Right renal cortex interstitium (tissue), 3 donors: ENCODE results near the gene ZNF135. TPM values are rescaled to one million over a fixed set of nuclear protein-coding genes. Genes with fewer than 3 reads are reported as not detected.
A peak's percentile ranks its signal among the peaks of the same experiment; 100 is the strongest.

Source experiments
- DNase-seq, 3 donors: peaks; one replicate each; pipeline ENCODE4 v3.0.0-alpha.2; 2013; ENCODE audit warnings: low read depth in 3 of 3, low spot score in 2 of 3
- polyA plus RNA-seq, 3 donors: library from polyadenylated mRNA; unstranded; fragments of 120-200 nt; gene quantifications; one replicate each; pipeline ENCODE4 v1.2.1, GENCODE V29; 2013; ENCODE audit not compliant: insufficient read length in 3 of 3

ZNF135 gene
- polyA plus RNA-seq, 3 donors = 20.0 to 24.0 (median 23.8) TPM

DNA sequence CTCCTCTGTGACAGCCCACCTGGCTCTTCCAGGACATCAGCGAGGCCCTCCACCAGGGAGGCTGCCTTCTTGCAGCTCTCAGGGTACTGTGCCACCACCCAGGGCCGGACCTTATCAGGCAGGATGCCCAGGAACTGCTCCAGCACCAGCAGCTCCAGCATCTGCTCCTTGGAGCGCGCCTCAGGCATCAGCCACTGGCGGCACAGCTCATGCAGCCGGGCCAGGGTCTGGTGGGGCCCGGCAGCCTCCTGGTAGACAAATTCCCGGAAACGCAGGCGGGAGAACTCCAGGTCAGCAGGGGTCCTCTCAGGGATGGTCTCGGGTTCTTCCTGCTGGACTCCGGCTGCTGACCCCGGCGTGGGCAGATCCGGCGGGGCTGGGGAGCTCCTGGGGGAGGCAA lies 30.8 kb downstream of the ZNF135 start:
- DNase-seq = no peak

DNA sequence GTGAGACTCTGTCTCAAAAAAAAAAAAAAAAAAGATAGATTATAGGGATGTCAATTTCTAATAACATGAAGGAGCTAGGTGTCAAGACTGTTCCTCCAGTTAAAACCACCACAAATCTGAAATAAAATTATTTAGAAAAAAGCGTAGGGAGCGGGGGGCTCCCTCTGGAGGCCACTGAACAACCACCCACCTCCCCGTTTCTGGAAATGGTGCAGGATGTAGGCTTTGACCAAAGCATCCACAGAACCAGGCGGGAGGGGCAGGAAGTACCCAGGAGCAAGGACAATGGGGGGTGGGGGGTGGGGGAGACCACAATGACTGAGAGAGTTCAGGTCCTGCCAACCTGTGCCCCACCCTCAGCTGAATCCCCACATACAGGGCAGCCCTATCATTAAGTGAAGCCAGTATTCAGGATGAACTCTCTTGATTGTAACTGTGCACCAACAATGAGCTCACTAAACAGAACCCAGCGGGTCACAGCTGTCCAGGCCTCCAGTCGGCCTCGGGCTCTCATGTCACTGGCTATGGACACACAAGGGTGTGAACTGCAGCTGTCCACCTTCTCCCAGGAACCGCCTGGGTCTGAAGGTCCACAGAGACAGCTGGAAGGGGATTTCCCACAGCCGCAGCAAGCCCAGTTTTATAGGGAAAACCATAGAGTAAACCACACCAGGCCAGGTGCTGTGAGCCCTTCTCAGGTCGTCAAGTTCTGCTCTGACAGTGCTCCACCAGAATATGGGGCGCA lies 32.3 kb downstream of the ZNF135 start:
- DNase-seq = no peak

DNA sequence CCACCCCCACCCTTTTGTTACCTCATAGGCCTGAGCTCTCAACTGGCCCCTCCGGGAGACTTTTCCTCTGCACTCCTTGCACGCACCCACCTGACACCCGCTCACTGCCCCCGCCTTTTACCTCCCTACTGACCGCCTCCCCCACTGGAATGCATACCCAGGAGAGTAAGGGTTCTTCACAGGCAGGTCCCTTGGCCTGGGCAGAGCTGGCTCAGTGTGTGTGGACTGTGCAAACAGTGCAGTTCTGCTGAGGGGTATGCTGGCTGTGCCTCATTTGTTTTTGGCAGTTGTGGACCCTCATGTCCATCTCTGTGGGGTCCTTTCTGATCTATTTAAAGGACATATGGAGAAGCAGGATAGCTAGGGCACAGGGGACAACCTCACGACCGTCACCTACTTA lies 34.0 kb downstream of the ZNF135 start:
- DNase-seq = no peak

DNA sequence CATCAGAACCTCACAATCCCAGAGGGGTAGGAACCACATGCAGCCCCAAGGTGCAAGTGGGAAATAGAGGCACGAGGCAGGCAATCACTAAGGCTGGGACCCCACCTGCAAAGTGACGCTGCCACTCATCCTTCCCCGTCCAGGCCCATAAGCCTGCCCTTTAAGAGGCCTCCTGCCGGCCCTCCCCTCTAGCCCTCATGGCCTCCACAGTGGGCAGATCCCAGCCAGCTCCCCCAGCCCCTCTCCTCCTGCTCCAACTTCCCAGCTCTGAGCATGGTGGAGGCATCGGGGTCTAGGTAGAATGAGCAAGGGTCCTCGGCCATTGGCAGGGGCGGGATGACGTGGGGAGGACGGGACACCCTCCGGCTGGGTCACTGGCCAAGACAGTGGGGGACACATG lies 36.2 kb downstream of the ZNF135 start:
- DNase-seq = no peak

DNA sequence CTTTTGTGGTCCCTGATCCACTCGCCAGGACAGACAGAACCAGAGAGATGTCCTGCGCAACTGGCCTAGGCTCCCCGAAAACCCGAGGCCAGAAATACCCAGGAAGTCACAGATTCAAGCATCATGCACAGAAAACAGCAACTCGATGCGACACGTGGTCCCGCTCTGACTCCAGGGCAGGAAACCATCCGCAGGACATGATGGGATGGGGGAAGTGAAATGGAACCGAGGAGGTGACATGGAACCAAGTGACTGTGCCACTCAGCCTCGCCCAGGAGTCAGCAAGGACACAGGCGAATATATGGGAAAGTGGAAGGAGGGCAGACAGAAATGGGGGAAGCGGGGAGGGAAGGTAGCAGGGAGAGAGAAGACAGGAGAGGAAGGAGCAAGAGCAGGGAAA lies 37.8 kb downstream of the ZNF135 start:
- no peak for DNase-seq

DNA sequence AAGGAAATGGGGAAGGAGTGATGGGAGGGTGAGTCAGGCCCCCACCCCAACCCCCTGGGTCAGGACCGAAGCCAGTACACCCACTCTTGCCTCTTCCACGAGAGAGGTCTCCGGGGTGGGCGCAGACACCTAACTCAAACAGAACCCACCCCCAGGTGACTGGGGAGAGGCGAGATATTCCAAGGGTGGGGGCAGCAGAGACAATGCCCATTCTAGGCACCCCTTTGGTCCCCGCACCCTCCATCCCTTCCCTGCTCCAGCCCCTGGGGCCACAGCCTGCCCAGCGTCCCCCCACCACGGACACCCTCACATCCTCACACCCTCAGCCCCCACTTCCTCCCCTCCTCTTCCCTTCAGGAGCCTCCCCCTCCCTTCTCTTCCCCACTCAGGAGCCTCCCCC lies 38.3 kb downstream of the ZNF135 start:
- no peak for DNase-seq

DNA sequence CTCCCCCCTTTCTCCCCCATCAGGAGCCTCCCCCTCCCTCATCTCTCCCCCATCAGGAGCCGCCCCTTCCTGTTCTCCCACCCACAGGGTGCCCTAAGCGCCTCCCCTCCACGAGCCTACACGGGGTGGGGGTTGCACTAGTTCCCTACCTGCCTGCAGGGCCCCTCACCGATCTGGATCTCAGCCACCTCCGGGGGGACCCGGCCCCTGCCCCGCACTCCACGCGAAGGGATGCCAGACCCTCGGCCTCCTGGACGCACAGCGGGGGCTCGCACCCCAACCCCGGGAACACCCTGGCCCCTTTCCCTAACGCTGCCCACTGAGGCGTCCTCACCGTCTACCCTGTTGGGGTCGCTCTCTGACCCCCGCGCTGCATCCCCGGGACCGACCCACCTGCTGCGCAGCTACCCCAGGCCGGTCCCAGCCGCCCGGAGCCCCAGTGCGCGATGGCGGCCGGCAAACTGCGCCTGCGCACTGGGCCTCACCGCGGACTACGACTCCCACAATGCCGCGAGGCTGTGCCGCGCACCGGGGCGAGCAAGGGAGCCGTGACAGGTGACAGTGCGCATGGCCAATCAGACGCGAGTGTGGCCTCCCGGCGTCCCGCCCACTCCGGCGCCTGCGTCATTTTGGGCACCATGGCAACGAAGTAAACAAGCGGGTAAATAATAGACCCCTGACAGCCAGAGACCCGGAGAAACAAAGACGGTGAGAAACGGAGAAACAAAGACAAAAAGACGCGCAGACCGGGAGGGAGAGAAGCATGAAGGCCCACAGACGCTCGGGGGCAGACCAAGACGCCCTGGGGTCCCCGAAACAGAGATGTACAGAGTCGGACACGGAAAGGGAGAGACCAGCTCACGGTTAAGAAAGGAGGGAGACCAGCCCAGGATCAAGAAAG lies 38.9 kb downstream of the ZNF135 start, which contains the start of gene ZSCAN18:
Gene ZSCAN18 (minus strand): TSS at position 451 of the 901 bp plus-strand sequence. CDS start 7,964 bp downstream, outside the sequence.
- DNase-seq = peak; percentile 97 to 99 (median 97)

DNA sequence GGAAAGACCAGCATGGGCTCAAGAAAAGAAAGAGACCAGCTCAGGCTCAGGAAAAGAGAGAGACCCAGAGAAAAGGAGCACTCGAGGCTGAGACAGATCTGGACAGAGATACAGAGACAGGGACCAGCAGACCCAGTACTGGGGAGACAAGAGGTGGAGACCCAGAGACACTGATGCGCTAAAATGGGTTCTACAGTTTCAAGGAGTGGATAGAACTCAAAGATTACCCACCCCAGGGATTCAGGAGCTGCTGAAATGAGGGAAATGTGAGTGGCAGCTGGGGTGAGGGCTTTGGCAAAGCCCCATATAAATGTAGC lies 39.6 kb downstream of the ZNF135 start:
- DNase-seq = no peak

DNA sequence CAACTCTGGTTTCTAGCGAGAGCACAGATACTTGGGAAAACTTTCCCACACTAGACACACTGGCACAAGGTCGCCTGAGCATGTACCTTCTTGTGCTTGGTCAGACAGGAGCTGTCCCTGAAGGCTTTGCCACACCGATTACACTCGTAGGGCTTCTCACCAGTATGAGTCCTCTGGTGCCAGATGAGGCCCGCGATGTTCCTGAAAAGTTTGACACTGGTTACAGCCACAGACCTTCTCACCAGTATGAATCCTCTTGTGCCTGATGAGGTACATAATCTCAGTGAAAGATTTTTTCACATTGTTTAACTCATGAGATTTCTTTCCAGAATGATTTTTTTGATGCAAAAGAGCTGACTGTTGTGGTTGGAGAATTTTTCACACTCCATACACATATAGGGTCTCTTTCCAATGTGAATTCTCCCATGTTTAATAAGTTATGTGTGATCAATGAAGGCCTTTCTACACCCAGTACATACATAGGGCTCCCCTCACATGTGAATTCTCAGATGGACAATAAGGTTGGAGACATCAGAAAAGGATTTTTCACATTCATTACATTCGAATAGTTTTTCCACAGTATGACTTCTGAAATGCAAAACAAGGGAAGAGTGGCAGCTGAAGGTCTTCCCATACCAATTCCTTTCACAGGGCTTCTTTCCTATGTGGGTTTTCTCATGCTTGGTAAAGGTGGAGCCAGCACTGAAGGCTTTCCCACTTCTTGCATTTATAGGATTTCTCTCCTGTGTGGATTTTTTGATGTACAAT lies 48.9 kb downstream of the ZNF135 start:
- no peak for DNase-seq

DNA sequence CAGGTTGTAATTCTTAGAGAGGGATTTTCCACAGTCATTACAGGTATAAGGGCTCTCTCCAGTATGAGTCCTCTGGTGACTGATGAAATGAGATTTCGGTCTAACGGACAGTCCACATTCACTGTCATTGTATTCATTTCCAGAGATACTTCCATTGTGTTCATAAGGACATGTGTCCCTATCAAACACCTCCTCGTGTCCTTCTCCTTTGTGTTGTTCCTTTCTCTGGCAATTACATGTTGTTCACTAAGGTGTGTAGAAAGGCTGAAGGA lies 49.4 kb downstream of the ZNF135 start:
- no peak for DNase-seq

DNA sequence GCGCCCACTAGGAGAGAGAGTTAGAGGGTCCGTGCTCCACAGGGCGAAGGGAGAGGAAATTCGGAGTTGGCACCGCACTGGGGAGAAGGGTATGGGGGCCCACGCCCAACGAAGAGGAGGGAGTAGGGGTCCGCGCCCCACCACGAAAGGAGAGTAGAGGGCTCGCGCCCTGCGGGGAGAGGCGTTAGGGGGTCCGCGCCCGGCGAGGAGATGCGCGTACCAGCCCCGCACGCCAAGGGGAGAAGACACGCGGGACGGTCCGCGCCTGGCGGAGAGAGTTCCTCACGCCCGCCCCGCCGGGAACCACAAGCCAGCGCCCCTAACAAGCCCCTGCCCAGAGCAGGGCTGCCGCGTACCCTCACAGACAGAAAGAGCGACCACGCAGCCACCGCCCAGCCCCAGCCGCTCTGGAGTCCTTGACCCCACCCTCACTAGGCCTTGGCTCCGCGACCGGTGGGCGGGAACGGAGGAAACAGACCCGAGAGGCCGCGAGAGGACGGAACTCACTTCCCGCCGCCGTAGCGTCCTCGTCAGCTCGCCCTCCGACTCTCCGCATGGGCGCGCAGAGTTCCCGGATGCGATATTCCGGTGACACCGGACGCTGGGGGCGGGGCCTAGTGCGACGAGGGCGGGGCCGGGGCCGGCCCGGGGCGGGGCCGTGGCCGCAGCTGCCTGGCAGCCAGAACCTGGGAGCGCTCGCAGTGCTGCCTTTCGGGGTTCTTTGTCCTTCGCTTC lies 58.9 kb downstream of the ZNF135 start:
- peak in 2 of 3 donors; percentile 23 to 61 for DNase-seq

DNA sequence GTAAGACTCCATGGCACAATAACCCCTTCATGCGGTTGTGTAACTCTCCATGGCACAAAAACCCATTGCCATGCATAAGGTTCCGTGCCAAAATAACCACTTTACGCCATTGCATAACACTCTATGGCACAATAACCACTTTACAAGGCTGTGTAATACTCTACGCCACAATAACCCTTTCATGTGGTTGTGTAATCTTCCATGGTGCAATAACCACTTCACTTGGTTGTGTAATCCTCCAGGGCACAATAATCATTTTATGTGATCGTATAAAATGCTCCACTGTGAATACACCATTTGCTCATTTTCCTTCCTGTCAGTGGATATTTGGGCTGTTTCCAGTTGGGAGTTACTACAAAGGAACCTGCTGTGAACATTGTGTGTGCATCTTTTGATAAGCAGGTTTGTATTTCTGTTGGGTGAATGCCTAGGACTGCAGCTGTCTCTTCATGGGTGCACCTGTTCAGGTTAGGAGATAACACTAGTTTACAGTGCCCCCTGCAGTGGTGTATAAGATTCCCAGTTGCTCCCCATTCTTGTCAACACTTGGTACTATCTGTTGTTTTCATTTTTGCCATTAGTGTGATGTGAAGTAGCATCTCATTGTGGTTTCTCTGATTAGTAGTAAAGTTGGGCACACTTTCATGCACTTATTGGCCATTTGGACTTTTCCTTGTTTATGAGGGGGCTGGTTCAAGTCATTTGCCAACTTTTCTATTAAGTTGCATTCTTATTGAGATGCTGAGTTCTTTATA lies 60.1 kb downstream of the ZNF135 start:
- no peak for DNase-seq

Other genes starting within 250 kb of the ZNF135 start
- gene ZNF552, start 244.4 kb upstream of the ZNF135 start, polyA plus RNA-seq = 10 to 100 TPM; 16.1 to 18.2 (median 17.3) TPM
- 10 to 100 TPM; 14.0 to 15.1 (median 14.0) TPM for gene ZNF587B, start 229.0 kb upstream of the ZNF135 start, polyA plus RNA-seq
- gene ZNF587, start 209.4 kb upstream of the ZNF135 start, polyA plus RNA-seq = 10 to 100 TPM; 18.4 to 24.2 (median 22.7) TPM
- gene ZNF814, start 170.2 kb upstream of the ZNF135 start, polyA plus RNA-seq = 10 to 100 TPM; 52.9 to 54.8 (median 53.1) TPM
- 10 to 100 TPM; 20.3 to 29.4 (median 23.3) TPM for gene ZNF417, start 142.7 kb upstream of the ZNF135 start, polyA plus RNA-seq
- gene ZNF418, start 123.9 kb upstream of the ZNF135 start, polyA plus RNA-seq = 10 to 100 TPM; 18.7 to 24.2 (median 22.6) TPM
- 10 to 100 TPM in 1 of 3 donors, 1 to 10 TPM in 2; 8.7 to 10.8 (median 9.7) TPM for gene ZNF256, start 111.6 kb upstream of the ZNF135 start, polyA plus RNA-seq
- 1 to 10 TPM; 1.5 to 2.1 (median 1.6) TPM for gene C19orf18, start 84.7 kb upstream of the ZNF135 start, polyA plus RNA-seq
- gene ZNF606, start 56.5 kb upstream of the ZNF135 start, polyA plus RNA-seq = 10 to 100 TPM; 27.8 to 31.2 (median 30.9) TPM
- 1 to 10 TPM; 2.0 to 2.9 (median 2.5) TPM for gene ZSCAN1, start 25.3 kb upstream of the ZNF135 start, polyA plus RNA-seq
- gene ZSCAN18, start 38.9 kb downstream of the ZNF135 start, polyA plus RNA-seq = 10 to 100 TPM; 73.4 to 79.4 (median 78.2) TPM
- gene ZNF329, start 91.5 kb downstream of the ZNF135 start, polyA plus RNA-seq = 10 to 100 TPM; 25.6 to 26.3 (median 25.8) TPM
- gene ZNF274, start 123.8 kb downstream of the ZNF135 start, polyA plus RNA-seq = 10 to 100 TPM; 17.6 to 19.5 (median 18.4) TPM
- 10 to 100 TPM; 28.3 to 37.8 (median 33.8) TPM for gene ZNF544, start 169.6 kb downstream of the ZNF135 start, polyA plus RNA-seq
- gene ZNF8, start 219.7 kb downstream of the ZNF135 start, polyA plus RNA-seq = 1 to 10 TPM; 6.1 to 6.6 (median 6.5) TPM
- 10 to 100 TPM; 44.8 to 53.6 (median 49.3) TPM for gene ERVK3-1, start 246.1 kb downstream of the ZNF135 start, polyA plus RNA-seq